Eye (tissue), 1 donor: ENCODE results near the gene ARHGAP21.
A peak's percentile ranks its signal among the peaks of the same experiment; 100 is the strongest.
"Not testable (repeated sequence)": the region's sequence is repeated elsewhere in the genome, so short reads cannot be mapped to it uniquely, and the experiment has no call there.

Source experiments
- DNase-seq: peaks from one replicate; pipeline ENCODE4 v3.0.0-alpha.2; 2015

The ARHGAP21 gene

GRCh38 chr10:24723788-24724380 is at the start of gene ARHGAP21:
Gene ARHGAP21, minus strand, starts transcription at chr10:24723887. Its CDS starts 1,988 bp downstream, at chr10:24721899.
- peak; percentile 91 for DNase-seq

DNA sequence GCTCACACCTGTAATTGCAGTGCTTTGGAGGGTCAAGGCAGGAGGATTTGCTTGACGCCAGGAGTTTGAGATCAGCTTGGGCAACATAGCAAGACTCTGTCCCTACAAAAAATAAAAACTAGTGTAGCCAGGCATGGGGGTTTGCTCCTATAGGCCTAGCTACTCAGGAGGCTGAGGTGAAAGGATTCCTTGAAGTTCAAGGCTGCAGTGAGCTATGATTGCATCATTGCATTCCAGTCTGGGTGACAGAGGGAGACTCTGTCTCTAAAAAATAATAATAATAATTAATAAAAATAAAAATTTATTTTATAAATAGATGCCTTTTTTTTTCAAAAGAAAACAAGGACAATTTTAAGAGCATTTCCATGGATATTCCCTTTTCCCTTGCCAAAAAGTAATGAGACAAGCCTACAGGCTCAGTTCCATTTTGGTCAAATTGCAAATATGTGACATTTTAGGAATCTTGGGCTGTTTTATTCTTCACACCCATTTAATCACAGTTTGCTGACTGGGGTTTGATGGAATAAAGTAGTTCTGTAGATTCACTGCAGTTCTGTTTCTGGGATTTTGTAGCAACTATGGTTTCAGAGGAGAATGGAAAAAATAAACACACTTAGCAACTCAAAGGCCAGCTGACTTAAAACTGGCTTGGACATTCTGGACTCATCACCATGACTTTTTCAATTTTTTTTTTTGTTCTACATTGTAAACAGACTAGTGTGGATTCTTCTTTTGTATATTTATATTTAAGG is 48.4 kb upstream of the ARHGAP21 start:
- no peak for DNase-seq

GRCh38 chr10:24764991-24765390 is 41.3 kb upstream of the ARHGAP21 start:
- not testable (repeated sequence) for DNase-seq

DNA sequence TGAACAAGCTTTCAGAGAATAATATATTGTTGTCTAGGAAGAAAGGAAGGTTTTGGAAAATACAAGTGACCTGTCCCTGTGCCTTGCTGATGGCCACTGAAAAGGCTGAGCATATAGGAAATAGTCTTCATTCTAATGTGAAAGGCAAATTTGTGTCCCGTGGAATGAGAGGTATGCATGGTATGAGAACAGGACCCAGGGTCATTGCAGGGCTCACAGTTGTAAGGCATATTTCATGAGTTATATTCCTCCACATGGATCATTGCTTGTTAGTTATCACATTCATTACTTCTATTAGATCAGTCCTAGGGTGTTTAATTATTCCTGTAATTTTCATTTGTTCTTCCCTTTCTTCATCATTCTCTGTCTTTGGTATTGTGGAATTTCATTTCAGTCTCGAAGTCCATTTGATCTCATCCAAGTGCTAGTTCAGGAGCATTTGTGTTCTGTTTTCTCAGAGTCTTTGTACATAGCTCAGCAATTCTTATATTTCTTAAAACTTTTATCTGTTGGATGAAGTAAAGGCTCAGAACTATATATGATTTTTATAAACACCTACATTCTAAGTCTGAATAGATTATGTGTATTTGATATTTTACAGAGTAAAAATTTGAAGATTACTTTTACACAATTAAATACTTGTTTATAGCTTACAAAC is 39.4 kb upstream of the ARHGAP21 start:
- peak; percentile 46 for DNase-seq

DNA sequence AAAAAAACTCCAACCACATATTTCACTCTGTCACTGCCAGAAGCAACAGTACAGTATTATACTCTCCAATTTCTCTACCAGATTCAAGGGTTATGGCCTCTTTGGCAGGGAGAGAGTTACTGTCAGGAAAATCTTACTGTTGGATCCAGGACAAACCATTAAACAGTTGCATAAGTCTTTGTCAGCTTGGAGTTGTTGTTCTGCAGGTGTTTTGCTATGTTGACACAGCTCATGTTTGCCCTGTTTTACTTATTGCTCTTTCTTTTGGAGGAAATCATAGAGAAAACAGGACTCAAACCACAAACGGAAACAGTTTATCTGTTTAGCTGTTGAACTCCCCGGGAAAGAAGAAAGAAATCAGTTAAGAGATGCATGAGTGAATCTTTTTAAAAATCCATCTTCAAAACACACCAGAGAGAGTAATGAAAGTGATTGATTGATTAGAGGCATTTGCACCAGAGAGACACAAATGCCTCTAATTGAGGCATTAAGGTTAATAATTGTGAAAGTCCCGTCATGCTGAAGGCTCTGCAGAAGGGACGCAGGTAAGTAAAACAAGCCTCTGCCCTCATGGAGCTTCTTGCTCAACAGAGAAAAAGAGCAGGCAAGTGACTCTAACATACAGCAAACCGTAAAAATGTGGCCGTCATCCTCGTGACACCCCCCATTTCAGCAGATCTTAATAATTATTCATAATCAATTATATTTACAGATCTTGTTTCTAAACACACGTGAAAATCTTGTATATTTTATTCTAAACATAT is 38.7 kb upstream of the ARHGAP21 start:
- DNase-seq, result peak; percentile 24

GRCh38 chr10:24759672-24760071 is 36.0 kb upstream of the ARHGAP21 start:
- peak; percentile 62 for DNase-seq

DNA sequence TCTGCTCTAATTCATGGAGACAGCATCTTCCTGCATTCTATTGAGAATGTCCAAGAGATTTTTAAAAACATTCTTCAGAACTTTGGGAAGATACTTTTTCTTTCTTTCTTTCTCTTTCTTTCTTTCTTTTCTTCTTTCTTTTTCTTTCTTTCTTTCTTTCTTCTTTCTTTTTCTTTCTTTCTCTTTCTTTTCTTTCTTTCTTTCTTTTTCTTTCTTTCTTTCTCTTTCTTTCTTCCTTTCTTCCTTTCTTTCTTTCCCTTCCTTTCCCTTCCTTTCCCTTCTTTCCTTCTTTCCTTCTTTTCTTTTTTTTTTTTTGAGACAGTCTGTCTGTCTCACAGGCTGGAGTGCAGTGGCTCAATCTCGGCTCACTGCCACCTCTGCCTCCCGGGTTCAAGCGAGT is 34.6 kb upstream of the ARHGAP21 start:
- not testable (repeated sequence) for DNase-seq

DNA sequence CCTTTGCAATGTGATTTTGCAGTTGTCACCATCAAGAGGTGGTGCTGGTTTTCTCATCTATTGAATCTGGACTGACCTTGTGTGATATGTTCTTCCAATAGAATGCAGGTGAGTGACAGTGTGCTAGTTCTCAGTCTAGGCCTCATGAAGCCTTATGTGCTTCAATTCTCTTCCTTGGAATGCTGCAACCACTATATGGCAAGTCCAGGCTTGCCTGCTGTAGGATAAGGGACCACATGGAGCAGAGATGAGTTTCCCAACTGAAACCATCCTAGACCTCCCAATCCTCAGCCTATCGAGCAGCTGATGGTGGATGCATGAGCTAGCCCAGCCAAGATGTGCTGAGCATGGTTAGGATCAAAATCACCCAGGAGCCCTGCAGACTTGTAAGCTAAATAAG is 32.6 kb upstream of the ARHGAP21 start:
- no peak for DNase-seq

DNA sequence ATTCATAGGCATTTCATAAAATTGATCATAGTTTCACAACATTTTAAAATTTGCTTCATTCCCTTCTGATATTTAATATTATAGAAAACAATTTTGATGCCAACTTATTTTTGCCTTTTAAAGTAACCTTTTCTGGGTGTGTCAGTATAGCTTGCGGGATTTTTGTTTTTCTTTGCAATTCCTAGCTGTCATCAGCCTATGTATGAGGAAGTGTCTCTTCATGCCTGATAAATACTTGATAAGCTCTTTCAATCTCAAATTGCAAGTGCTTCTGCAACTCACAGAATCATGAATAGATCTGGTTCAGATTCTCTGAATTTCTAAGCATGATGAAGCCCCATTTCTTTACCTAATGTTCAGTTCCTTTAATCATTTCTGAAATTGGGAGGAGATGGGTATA is 28.0 kb upstream of the ARHGAP21 start:
- DNase-seq, result no peak

DNA sequence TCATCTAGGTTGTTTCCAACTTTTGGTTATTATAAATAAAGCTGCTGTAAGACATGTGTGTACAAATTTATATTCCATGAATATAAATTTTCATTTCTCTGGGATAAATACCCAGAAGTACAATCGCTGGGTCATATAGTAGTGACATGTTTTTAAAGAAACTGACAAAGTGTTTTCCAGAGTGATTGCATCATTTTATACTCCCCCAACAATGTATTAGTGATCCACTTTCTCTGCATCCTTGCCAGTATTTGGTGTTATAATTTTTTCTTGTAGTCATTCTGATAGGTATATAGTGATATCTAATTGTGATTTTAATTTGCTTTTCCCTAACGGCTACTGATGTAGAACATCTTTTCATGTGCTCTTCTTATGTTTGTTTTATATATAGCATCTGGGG is 27.0 kb upstream of the ARHGAP21 start:
- no peak for DNase-seq

- no peak for DNase-seq
Observed at GRCh38 chr10:24748214-24748613, 24.5 kb upstream of the ARHGAP21 start.

DNA sequence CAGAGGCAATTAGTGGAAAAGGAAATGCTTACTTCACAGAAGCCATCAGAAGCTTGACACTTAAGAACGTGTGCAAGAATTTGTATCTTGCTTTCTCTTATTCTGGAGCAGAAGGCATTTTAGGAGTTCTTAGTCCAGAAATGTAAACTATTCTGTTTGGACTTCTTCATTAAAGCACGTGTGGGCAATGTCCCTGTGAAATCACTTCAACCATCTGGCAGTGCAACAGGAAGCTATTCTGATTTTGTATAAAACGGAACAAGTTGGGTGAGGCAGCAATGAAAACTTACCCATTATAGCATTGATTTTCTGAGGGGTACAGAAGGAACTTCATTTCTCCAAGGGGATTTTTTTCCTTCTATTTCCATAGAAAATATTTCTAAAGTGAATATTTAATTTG is 21.3 kb upstream of the ARHGAP21 start:
- no peak for DNase-seq

DNA sequence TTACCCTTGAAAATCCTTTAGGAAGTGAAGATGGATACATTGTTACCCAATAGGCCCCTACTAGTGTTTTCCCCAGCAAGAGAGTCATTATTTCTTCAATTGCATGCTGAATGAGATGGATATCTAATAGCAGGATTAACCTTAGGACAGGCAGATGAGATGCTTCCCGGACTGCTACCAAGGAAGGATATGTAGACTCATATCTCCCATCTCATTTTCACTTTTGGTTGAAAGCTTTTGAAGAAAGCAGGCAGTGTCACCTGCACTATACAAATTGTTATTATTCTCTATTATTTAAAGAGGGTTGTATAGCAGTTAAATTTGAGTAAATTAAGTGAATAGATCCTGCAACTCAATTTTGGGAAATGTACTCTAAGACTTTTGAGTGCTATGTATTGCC is 17.0 kb upstream of the ARHGAP21 start:
- no peak for DNase-seq

GRCh38 chr10:24737001-24737400 is 13.3 kb upstream of the ARHGAP21 start:
- no peak for DNase-seq

- DNase-seq, result no peak
Observed at GRCh38 chr10:24731942-24732341, 8.3 kb upstream of the ARHGAP21 start.

GRCh38 chr10:24730811-24731210 is 7.1 kb upstream of the ARHGAP21 start:
- no peak for DNase-seq

GRCh38 chr10:24727786-24728185 is 4.1 kb upstream of the ARHGAP21 start:
- DNase-seq, result no peak

DNA sequence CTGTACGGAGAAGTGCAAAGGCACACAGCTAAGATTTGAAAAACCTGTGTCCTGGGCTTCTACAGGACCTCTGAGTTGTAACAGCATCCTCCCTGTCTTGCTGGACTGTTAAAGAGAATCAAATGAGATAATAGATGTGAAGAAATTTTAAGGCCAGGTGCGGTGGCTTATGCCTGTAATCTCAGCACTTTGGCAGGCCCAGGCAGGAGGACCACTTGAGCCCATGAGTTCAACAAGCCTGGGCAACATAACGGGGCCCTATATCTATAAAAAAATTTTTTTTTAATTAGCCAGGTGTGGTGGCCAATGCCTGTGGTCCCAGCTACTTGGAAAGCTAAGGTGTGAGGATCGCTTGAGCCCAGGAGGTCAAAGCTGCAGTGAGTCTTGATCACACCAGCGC is 2.9 kb upstream of the ARHGAP21 start:
- DNase-seq, result no peak

DNA sequence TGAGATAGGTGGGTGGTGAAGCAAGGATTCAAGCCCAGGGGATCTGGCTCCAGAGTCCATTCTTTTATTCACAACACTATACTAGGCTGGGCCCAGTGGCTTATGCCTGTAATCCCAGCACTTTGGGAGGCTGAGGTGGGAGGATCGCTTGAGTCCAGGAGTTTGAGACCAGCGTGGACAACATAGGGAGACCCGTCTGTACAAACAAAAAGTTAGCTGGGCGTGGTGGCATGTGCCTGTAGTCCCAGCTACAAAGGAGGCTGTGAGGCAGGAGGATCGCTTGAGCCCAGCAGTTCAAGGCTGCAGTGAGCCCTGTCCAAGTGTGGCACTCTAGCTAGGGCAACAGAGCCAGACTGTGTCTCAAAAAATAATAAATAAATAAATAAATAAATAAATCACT is 2.3 kb upstream of the ARHGAP21 start:
- not testable (repeated sequence) for DNase-seq

DNA sequence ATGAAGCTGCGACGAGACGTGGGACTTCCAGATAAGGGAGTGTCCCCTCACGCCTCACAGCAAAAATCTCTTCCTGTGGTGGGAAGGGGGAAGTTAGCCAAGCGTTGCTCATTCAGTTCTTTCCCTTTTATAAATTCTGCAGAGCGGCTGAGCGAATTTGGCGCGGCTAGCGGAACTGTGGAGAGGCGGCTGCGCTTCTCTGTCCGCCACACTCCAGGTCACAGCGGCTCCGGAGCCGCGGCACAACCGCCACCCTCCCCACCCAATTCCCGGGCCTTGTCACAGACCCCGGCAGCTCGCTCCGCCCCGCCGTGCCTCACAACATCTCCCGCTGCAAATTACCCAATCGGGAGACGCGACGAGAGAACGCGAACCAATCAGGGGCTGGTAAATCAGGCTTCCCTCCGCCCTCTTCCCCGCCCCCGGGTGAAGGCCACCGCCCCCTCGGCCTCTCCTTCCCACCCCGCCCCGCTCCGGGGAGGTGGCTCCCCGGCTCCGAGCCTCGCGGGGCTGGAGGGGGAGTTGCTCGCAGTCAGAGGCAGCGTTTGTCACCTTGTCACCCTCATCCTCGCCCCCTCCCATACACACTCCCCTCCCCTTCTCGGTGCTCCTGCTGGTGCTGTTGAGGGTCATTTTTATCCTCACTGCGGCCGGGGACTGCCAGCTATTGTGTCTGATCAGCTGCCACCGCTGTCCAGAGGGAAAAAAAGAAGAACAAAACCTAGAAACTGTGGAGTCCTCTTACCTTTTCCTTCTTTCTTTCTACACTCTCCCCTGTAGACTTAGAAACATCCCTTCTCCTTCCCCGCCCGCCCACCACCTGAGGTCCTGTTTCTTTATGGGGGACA is 918 bp upstream of the ARHGAP21 start:
- peak; percentile 99 for DNase-seq

DNA sequence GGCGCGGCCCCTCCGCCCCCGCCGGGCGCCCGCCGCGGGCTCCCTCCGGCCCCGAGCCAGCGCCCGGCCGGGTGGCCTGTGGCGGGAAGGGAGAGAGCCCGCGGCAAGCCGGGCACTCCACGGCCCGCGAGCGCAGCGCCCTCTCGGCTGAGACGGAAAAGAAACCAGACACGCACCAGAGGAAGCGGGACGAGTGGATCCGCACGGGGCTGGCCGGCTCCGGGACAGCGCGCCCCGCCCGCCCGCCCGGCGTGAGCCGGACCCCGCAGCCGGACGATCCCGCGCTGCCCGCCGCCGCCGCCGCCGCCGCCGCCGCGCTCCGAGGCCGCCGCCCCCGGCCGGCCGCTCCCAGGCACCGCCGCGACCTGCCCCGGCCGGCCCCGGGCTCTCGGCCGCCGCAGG is 300 bp downstream of the ARHGAP21 start:
- DNase-seq, result no peak

DNA sequence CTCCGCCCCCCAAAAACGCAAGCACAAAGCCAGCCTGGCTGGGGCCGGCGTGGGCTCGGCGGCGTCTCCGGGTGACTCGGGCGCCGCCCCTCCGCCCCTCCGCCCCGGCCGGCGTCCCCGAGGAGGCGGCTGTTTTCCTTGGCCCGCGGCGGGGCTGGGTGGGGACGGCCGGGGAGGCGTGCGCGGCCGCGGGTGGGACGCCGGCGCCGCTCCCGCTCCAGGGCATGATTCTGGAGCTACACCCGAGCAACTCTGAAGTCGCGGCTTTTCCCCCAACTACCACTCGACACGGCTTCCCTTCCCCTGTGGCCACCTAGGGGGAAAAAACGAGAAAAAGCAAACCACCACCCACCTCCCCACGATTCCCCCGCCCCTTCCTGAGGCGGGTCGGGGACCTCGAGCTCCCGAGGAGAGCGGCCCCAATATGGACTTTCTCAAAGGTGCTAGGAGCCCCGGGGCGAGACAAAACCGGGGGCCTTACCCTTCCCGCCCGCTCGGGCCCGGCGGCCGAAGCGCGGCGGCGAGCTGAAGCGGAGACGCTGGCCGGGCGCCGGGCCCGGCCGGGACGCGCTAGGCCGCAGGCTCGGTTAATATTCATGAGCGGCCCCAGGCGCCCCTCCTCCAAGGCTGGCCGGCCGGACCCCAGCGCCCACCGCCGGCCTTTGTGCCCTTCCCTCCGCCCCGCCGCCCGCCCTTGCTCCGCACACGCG is 856 bp downstream of the ARHGAP21 start:
- DNase-seq, result peak; percentile 86
